Measurements from ENCODE around the gene GREB1.

The GREB1 gene

GRCh38 chr2:11682590-11682915 is 148.7 kb downstream of the GREB1 start:
- Histone ChIP-seq H3K9me3 (ENCODE audit: control insufficient read depth, low read length) (no peaks in the 10 kb centered on the region), H3K79me2 (no peaks in the 10 kb centered on the region), H3K27me3 (ENCODE audit: control insufficient read depth, insufficient read depth, low read length) (no peaks in the 10 kb centered on the region), H3K4me2 (ENCODE audit: low read length) (no peak overlapping the region), H3K36me3 (ENCODE audit: control insufficient read depth, insufficient read depth, low read length) (no peaks in the 10 kb centered on the region), H3K4me1 (no peaks in the 10 kb centered on the region), H2AFZ (no peak overlapping the region), H3K27ac (no peak overlapping the region), H3K4me3 (ENCODE audit: low read depth, low read length) (no peak overlapping the region), H3K9ac (no peak overlapping the region)
- TF ChIP-seq, protein P1, sequence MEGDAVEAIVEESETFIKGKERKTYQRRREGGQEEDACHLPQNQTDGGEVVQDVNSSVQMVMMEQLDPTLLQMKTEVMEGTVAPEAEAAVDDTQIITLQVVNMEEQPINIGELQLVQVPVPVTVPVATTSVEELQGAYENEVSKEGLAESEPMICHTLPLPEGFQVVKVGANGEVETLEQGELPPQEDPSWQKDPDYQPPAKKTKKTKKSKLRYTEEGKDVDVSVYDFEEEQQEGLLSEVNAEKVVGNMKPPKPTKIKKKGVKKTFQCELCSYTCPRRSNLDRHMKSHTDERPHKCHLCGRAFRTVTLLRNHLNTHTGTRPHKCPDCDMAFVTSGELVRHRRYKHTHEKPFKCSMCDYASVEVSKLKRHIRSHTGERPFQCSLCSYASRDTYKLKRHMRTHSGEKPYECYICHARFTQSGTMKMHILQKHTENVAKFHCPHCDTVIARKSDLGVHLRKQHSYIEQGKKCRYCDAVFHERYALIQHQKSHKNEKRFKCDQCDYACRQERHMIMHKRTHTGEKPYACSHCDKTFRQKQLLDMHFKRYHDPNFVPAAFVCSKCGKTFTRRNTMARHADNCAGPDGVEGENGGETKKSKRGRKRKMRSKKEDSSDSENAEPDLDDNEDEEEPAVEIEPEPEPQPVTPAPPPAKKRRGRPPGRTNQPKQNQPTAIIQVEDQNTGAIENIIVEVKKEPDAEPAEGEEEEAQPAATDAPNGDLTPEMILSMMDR (IDR thresholded peaks at IDR 0.05): no peak

DNA sequence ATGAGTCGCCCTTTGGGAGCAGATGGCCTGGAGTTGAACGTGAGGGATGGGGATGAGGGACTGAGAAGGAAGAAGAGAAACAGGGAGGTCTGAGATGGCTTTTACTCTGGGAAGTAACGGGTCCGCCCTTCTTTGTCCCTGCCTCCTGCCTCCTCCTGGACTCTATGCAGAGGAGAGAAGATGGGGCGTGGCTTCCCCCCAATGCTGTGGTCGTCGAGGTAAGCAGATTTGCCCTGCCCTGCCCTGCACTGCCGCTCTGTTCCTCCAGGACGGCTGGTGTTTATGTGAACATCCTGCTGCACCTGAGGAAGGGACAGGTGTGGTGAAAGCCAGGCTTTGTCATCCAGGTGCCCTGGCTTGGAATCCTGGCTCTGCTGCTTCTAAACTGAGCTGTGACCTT is 149.6 kb downstream of the GREB1 start:
- no peaks in the 10 kb centered on the region for H3K79me2 ChIP-seq
- H3K4me3 ChIP-seq (ENCODE audit: low read depth, low read length): no peak overlapping the region
- H3K9me3 ChIP-seq (ENCODE audit: control insufficient read depth, low read length): no peaks in the 10 kb centered on the region
- H3K9ac ChIP-seq: no peak overlapping the region
- no peaks in the 10 kb centered on the region for H3K27me3 ChIP-seq (ENCODE audit: control insufficient read depth, insufficient read depth, low read length)
- H3K27ac ChIP-seq: no peak overlapping the region
- TF ChIP-seq, protein P1 (IDR thresholded peaks at IDR 0.05): no peak
- peaks cover 5% of the 10 kb centered on the region for H3K4me1 ChIP-seq
- H3K36me3 ChIP-seq (ENCODE audit: control insufficient read depth, insufficient read depth, low read length): no peaks in the 10 kb centered on the region
- H2AFZ ChIP-seq: no peak overlapping the region
- no peak overlapping the region for H3K4me2 ChIP-seq (ENCODE audit: low read length)

DNA sequence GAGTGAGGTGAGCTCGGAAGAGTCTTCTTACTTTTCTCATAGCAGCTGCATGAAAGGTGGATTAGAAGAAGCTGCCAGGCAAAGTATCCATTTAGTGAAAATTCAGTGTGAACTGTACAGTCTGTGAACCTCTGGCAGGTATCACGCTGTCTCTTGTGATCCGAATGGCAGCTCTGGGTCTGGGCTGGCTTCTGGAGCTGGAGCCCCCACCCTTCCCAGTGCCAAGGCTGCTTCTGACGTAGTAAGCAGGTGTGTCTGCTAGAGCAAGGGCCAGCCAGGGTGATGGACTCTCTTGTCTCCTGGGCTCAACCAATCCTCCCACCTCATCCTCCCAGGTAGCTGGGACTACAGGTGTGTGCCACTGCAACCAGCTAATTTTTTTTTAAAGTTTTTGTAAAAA is 150.1 kb downstream of the GREB1 start:
- no peak overlapping the region for H3K27ac ChIP-seq
- no peaks in the 10 kb centered on the region for H3K27me3 ChIP-seq (ENCODE audit: control insufficient read depth, insufficient read depth, low read length)
- no peak overlapping the region for H3K4me2 ChIP-seq (ENCODE audit: low read length)
- no peaks in the 10 kb centered on the region for H3K79me2 ChIP-seq
- no peak overlapping the region for H3K9ac ChIP-seq
- H3K9me3 ChIP-seq (ENCODE audit: control insufficient read depth, low read length): no peaks in the 10 kb centered on the region
- TF ChIP-seq, protein P1 (IDR thresholded peaks at IDR 0.05): no peak
- no peak overlapping the region for H3K4me3 ChIP-seq (ENCODE audit: low read depth, low read length)
- H2AFZ ChIP-seq: no peak overlapping the region
- H3K36me3 ChIP-seq (ENCODE audit: control insufficient read depth, insufficient read depth, low read length): no peaks in the 10 kb centered on the region
- peaks cover 8% of the 10 kb centered on the region for H3K4me1 ChIP-seq

DNA sequence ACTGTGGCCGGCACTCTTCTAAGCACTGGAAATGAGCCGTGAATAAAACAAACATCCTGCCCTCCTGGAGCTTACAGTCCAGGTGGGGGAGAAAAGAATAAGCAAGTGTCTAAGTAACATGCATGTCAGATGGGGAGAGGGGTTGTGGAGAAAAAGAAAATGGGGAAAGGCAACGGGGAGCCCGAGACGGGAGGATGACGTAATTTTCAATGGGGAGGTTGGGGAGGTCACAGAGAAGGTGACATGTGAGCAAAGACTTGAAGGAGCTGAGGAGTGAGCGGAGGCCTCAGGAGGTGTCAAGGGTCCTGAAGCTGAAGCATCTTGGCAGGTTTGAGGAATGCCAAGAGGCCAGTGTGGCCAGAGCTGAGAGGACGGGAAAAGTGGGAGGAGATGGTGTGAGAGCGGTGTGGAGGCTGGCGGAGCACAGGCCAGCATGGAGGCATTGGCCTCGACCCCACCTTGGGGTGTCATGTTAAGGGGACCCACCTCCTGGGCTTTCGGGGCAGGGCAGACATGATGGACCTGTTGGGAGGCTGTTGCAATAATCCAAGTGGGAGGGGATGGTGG is 151.1 kb downstream of the GREB1 start:
- H3K27ac ChIP-seq: no peak overlapping the region
- TF ChIP-seq, protein P1 (IDR thresholded peaks at IDR 0.05): no peak
- no peak overlapping the region for H3K4me3 ChIP-seq (ENCODE audit: low read depth, low read length)
- H3K36me3 ChIP-seq (ENCODE audit: control insufficient read depth, insufficient read depth, low read length): no peaks in the 10 kb centered on the region
- no peaks in the 10 kb centered on the region for H3K27me3 ChIP-seq (ENCODE audit: control insufficient read depth, insufficient read depth, low read length)
- no peak overlapping the region for H3K9ac ChIP-seq
- H3K4me1 ChIP-seq: peaks cover 8% of the 10 kb centered on the region
- H2AFZ ChIP-seq: no peak overlapping the region
- no peaks in the 10 kb centered on the region for H3K79me2 ChIP-seq
- no peak overlapping the region for H3K4me2 ChIP-seq (ENCODE audit: low read length)
- no peaks in the 10 kb centered on the region for H3K9me3 ChIP-seq (ENCODE audit: control insufficient read depth, low read length)

GRCh38 chr2:11685906-11686470 is 152.1 kb downstream of the GREB1 start:
- H3K4me3 ChIP-seq (ENCODE audit: low read depth, low read length): no peak overlapping the region

More at GRCh38 chr2:11685906-11686470, 152.1 kb downstream of the GREB1 start:
- no peaks in the 10 kb centered on the region for H3K9me3 ChIP-seq (ENCODE audit: control insufficient read depth, low read length)
- no peak overlapping the region for H2AFZ ChIP-seq
- no peak overlapping the region for H3K9ac ChIP-seq
- H3K79me2 ChIP-seq: no peaks in the 10 kb centered on the region
- H3K4me2 ChIP-seq (ENCODE audit: low read length): no peak overlapping the region
- H3K27ac ChIP-seq: no peak overlapping the region
- H3K27me3 ChIP-seq (ENCODE audit: control insufficient read depth, insufficient read depth, low read length): no peaks in the 10 kb centered on the region
- H3K36me3 ChIP-seq (ENCODE audit: control insufficient read depth, insufficient read depth, low read length): no peaks in the 10 kb centered on the region
- TF ChIP-seq, protein P1 (IDR thresholded peaks at IDR 0.05): no peak
- peaks cover 8% of the 10 kb centered on the region for H3K4me1 ChIP-seq
